ENCODE data around the gene COX20. TPM values are rescaled to one million over a fixed set of nuclear protein-coding genes. Genes with fewer than 3 reads are reported as not detected.

The COX20 gene
- total and polyA plus RNA-seq, 2 donors (not counting 3 experiments of a cell fraction or from before 2014, with no cell fraction given), result 17.1 to 30.2 TPM

DNA sequence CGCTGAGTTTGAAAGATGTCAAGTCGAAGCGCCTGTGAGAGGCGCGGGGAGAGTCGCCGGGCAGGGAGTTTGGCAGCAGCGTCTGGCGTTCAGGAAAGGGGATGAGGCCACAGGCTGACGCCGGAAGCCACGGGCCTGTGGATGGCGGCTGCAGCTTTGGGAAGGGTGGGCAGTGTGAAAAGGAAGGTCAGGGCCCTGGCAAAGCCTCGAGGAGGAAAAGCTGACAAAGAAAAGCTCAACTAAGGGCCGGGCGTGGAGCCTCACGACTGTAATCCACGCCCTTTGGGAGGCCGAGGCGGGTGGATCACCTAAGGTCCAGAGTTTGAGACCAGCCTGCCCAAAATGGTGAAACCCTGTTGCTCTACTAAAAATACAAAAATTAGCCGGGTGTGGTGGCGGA is 25.2 kb upstream of the COX20 start:
- DNase-seq (ENCODE audit: low read depth, low spot score) (no peak), FAIRE-seq (no peak)
- H3K79me2 ChIP-seq (ENCODE audit: control insufficient read depth, insufficient read depth, low read length), result no peaks in the 10 kb centered on the region
- H2AFZ ChIP-seq (ENCODE audit: low read depth, low read length), result no peak overlapping the region
- H3K36me3 ChIP-seq (ENCODE audit: control insufficient read depth in 2 of 2, extremely low read depth in 1 of 2, insufficient read depth in 2 of 2, low read length in 2 of 2), result no peaks in the 10 kb centered on the region
- H3K27me3 ChIP-seq (ENCODE audit: control insufficient read depth in 2 of 2, insufficient read depth in 2 of 2, low read length in 2 of 2), result peaks cover 0 to 3% of the 10 kb centered on the region in 2 experiments
- no peaks in the 10 kb centered on the region for H3K4me1 ChIP-seq (ENCODE audit: control insufficient read depth, extremely low read depth, insufficient read depth, low read length)
- no peak overlapping the region for H3K4me3 ChIP-seq (replicated peaks in 1 of 3; ENCODE audit: insufficient read depth in 1 of 3, low read depth in 1 of 3, low read length in 3 of 3)
- dilution Hi-C loops (cut with MboI; ENCODE audit: extremely low pct_ligation_motif_present, low sequenced_read_pairs), result no loop called here
- H3K4me2 ChIP-seq (ENCODE audit: insufficient read depth, low read length), result no peak overlapping the region
- intact Hi-C loops (cut with micrococcal nuclease), result no loop called here
- H3K9ac ChIP-seq (replicated peaks; ENCODE audit: extremely low read depth, insufficient read depth, low read length), result no peak overlapping the region
- H4K20me1 ChIP-seq (replicated peaks; ENCODE audit: control insufficient read depth, extremely low read depth, insufficient read depth, low read length), result no peaks in the 10 kb centered on the region
- H3K27ac ChIP-seq (ENCODE audit: insufficient read depth, low read depth, low read length), result no peak overlapping the region
- no TSS peak for BruUV-seq (replicated peaks)
- no peaks in the 10 kb centered on the region for H3K9me3 ChIP-seq (replicated peaks; ENCODE audit: control insufficient read depth, insufficient read depth, low read length)
- TF ChIP-seq EZH2 (IDR thresholded peaks at IDR 0.05; ENCODE audit: borderline replicate concordance, low read depth, low read length, severe bottlenecking) (no peak), JUN (IDR thresholded peaks at IDR 0.05; ENCODE audit: borderline replicate concordance, insufficient read depth, insufficient read length, low read depth) (no peak), MYC (IDR thresholded peaks at IDR 0.05; ENCODE audit: low read depth, low read length) (no peak), POLR2AphosphoS5 (IDR thresholded peaks at IDR 0.05; ENCODE audit: insufficient read depth, low read depth, low read length) (no peak), GATA2 (IDR thresholded peaks at IDR 0.05; ENCODE audit: insufficient read depth, insufficient read length, low read depth, low read length) (no peak)
- TF ChIP-seq, protein P1, sequence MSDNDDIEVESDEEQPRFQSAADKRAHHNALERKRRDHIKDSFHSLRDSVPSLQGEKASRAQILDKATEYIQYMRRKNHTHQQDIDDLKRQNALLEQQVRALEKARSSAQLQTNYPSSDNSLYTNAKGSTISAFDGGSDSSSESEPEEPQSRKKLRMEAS (IDR thresholded peaks at IDR 0.05; ENCODE audit: insufficient read depth, insufficient read length), result no peak
- TF ChIP-seq, protein P2, sequence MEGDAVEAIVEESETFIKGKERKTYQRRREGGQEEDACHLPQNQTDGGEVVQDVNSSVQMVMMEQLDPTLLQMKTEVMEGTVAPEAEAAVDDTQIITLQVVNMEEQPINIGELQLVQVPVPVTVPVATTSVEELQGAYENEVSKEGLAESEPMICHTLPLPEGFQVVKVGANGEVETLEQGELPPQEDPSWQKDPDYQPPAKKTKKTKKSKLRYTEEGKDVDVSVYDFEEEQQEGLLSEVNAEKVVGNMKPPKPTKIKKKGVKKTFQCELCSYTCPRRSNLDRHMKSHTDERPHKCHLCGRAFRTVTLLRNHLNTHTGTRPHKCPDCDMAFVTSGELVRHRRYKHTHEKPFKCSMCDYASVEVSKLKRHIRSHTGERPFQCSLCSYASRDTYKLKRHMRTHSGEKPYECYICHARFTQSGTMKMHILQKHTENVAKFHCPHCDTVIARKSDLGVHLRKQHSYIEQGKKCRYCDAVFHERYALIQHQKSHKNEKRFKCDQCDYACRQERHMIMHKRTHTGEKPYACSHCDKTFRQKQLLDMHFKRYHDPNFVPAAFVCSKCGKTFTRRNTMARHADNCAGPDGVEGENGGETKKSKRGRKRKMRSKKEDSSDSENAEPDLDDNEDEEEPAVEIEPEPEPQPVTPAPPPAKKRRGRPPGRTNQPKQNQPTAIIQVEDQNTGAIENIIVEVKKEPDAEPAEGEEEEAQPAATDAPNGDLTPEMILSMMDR (IDR thresholded peaks at IDR 0.05; ENCODE audit: extremely low read depth in 1 of 2, insufficient read depth in 1 of 2, low read depth in 1 of 2, low read length in 2 of 2), result no peak
- H3K9me1 ChIP-seq (replicated peaks; ENCODE audit: control insufficient read depth, extremely low read depth, insufficient read depth, low read length), result no peaks in the 10 kb centered on the region
- CTCF ChIA-PET, result no interaction called here
- POLR2A ChIA-PET, result no interaction called here
